ENCODE data around the gene AUNIP.

Gene AUNIP

GRCh38 chr1:25796811-25797458 lies 62.3 kb downstream of the AUNIP start:
- TF ChIP-seq, protein P1, sequence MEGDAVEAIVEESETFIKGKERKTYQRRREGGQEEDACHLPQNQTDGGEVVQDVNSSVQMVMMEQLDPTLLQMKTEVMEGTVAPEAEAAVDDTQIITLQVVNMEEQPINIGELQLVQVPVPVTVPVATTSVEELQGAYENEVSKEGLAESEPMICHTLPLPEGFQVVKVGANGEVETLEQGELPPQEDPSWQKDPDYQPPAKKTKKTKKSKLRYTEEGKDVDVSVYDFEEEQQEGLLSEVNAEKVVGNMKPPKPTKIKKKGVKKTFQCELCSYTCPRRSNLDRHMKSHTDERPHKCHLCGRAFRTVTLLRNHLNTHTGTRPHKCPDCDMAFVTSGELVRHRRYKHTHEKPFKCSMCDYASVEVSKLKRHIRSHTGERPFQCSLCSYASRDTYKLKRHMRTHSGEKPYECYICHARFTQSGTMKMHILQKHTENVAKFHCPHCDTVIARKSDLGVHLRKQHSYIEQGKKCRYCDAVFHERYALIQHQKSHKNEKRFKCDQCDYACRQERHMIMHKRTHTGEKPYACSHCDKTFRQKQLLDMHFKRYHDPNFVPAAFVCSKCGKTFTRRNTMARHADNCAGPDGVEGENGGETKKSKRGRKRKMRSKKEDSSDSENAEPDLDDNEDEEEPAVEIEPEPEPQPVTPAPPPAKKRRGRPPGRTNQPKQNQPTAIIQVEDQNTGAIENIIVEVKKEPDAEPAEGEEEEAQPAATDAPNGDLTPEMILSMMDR (IDR thresholded peaks at IDR 0.05; ENCODE audit: low read depth, low read length): peak; percentile 92
- DNase-seq (ENCODE audit: extremely low read depth, low read depth): no peak

- TF ChIP-seq, protein P1 (IDR thresholded peaks at IDR 0.05; ENCODE audit: low read depth, low read length): no peak
- no peak for DNase-seq (ENCODE audit: extremely low read depth, low read depth)
Observed at GRCh38 chr1:25795946-25796810, 63.1 kb downstream of the AUNIP start.

DNA sequence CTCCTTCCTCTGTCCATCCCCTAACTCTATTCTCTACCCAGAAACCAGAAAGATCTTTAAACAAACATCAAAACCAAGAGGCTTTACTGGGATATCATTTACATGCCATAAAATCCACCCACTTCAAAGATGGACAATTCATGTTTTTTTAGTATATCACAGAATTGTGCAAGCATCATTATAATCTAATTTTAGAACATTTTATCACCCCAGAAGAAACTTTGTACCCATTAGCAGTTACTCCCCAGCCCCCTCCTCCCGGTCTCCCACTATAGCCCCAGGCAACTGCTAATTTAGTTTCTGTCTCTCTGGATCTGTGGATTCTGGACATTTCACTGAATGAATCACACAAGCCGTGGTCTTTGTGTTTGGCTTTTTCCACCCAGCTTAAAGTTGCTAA lies 64.0 kb downstream of the AUNIP start:
- no peak for DNase-seq (ENCODE audit: extremely low read depth, low read depth)
- TF ChIP-seq, protein P1 (IDR thresholded peaks at IDR 0.05; ENCODE audit: low read depth, low read length): no peak

DNA sequence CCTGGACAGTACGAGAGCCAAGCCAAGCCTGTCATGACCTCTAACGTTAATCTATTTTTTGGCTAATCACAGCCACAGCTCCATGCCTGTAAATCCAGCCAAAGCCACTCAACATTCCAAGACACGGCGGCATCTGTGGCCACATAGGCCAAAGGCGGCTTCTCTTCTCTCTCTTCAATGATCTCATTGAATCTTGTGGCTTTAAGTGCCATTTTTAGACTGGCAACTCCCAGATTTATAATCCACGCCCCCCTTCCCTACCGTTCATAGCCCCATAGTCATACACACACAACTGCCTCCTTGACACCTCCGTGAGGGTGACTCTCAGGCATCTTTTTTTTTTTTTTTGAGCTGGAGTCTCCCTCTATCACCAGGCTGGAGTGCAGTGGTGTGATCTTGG lies 64.9 kb downstream of the AUNIP start:
- no peak for DNase-seq (ENCODE audit: extremely low read depth, low read depth)

DNA sequence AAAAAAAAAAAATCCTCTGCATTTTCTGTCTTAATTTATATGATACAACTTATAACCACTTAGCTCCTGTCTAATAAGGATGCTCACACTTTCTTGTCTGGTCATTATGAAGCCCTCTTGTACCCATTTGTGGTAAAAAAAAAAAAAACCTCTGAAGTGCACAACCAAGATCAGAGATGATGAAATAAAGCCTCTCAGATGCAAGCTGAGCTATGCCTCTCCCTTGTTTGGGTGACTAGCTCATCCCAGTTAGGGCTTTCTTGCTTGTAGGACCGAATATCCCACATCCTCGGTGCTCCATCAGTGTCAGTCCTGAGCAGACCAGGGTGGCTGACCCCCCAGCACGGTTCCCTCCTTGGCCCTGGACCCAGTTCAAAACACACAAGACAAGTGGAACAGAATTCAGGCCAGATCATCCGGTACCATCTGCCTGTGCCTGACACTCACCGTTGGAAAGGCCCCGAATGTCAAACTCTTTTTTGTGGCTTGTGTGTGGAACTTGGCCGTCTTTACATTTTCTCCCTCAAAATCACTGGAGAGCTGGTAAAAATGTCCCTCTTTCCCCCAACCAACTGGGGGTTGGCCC lies 65.6 kb downstream of the AUNIP start:
- no peak for DNase-seq (ENCODE audit: extremely low read depth, low read depth)
- TF ChIP-seq, protein P1 (IDR thresholded peaks at IDR 0.05; ENCODE audit: low read depth, low read length): no peak

More for the DNA sequence above, 64.9 kb downstream of the AUNIP start:
- TF ChIP-seq, protein P1 (IDR thresholded peaks at IDR 0.05; ENCODE audit: low read depth, low read length): no peak

- TF ChIP-seq, protein P1 (IDR thresholded peaks at IDR 0.05; ENCODE audit: low read depth, low read length): no peak
- no peak for DNase-seq (ENCODE audit: extremely low read depth, low read depth)
Observed at GRCh38 chr1:25792115-25792514, 67.1 kb downstream of the AUNIP start.

- DNase-seq (ENCODE audit: extremely low read depth, low read depth): no peak
- TF ChIP-seq, protein P1 (IDR thresholded peaks at IDR 0.05; ENCODE audit: low read depth, low read length): no peak
Observed at GRCh38 chr1:25790472-25790871, 68.8 kb downstream of the AUNIP start.

Measured in AG09319 (cell line).